DMS79 treated with DMSO at 0.1 percent for 48 hours (cell line): ENCODE results near the gene AKAP1.

Experiments used
- DNase-seq: peaks from one replicate; lab custom pipeline; 2025; lab: John Stamatoyannopoulos, UW

Gene AKAP1

GRCh38 chr17:57164814-57165213 is 79.8 kb downstream of the AKAP1 start:
- no peak for DNase-seq

DNA sequence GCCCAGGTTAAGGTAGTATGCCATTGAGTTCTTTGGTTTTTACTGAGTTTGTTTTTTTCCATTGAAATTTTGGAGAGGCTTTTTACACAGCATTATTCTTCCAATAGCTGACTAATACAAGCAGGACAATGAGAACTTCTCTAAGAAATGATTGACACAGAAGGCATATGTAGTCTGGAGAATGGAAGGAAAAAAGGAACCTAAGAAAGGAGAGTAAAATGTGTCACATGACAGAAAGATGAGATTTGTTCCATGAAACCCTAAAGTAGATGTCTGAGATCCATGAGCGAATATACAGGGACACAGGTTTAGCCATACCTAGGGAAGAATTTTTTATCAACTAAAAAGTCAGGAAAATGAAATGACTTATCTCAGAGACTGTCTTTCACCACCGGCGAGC is 80.7 kb downstream of the AKAP1 start:
- no peak for DNase-seq

- DNase-seq = no peak
These were observed 81.8 kb downstream of the AKAP1 start for GRCh38 chr17:57166803-57167202.

- DNase-seq = no peak
These were observed 83.6 kb downstream of the AKAP1 start for GRCh38 chr17:57168695-57169094.

- no peak for DNase-seq
These were observed 85.8 kb downstream of the AKAP1 start for GRCh38 chr17:57170866-57171265.
